ENCODE measurements around the gene CYSRT1. TPM values are rescaled to one million over a fixed set of nuclear protein-coding genes. Genes with fewer than 3 reads are reported as not detected.

Gene CYSRT1
- total and polyA plus RNA-seq, 8 donors = 0.22 to 1.3 (median 0.60) TPM; not detected in 4

GRCh38 chr9:137275203-137275587 lies 50.2 kb downstream of the CYSRT1 start:
- Histone ChIP-seq H3K4me3 (no peak overlapping the region), H3K27ac (no peak overlapping the region), H3K4me1 (peaks cover 0 to 10% (median 8%) of the 10 kb centered on the region in 3 donors), H3K36me3 (peaks cover 7 to 11% (median 11%) of the 10 kb centered on the region in 3 donors), H3K9me3 (no peaks in the 10 kb centered on the region), H3K27me3 (no peaks in the 10 kb centered on the region)
- no peak for TF ChIP-seq CTCF (IDR thresholded peaks at IDR 0.05)
- no peak for DNase-seq
- ATAC-seq = no peak
- intact Hi-C loops (cut with DNase I) = loop anchor here in 1 of 3 donors (10.0 kb wide), 1 partner anchor 250 kb away; no protein-coding TSS in a partner anchor
- WGBS, 2 donors = 74 to 88% methylated on average over 10 of the region's 10 CpGs
- no peak for FAIRE-seq

Other genes with a start within 250 kb of the CYSRT1 start
Only the 30 nearest of the 32 such genes appear.
- gene PAXX, start 232.8 kb upstream of the CYSRT1 start, total RNA-seq = 10 to 100 TPM; 16.0 to 23.5 (median 20.0) TPM
- gene PAXX, start 232.8 kb upstream of the CYSRT1 start, polyA plus RNA-seq = 100 to 1,000 TPM; 184 to 222 TPM
- gene CLIC3, start 228.6 kb upstream of the CYSRT1 start, total RNA-seq = under 1 TPM in 5 of 6 donors, not detected in 1; 0.24 to 0.44 (median 0.38) TPM
- 1 to 10 TPM; 1.1 to 1.3 TPM for gene CLIC3, start 228.6 kb upstream of the CYSRT1 start, polyA plus RNA-seq
- gene ABCA2, start 196.9 kb upstream of the CYSRT1 start, total RNA-seq = 10 to 100 TPM; 16.2 to 32.6 (median 25.4) TPM
- gene ABCA2, start 196.9 kb upstream of the CYSRT1 start, polyA plus RNA-seq = 10 to 100 TPM; 70.4 to 80.0 TPM
- gene FUT7, start 193.1 kb upstream of the CYSRT1 start, total RNA-seq = under 1 TPM in 2 of 6 donors, not detected in 4; 0.18 to 0.19 TPM
- under 1 TPM in 1 of 2 donors, not detected in 1; 0.12 TPM for gene FUT7, start 193.1 kb upstream of the CYSRT1 start, polyA plus RNA-seq
- gene NPDC1, start 179.0 kb upstream of the CYSRT1 start, total RNA-seq = 10 to 100 TPM; 31.5 to 70.9 (median 36.8) TPM
- gene NPDC1, start 179.0 kb upstream of the CYSRT1 start, polyA plus RNA-seq = 100 to 1,000 TPM; 183 to 328 TPM
- gene ENTPD2, start 171.1 kb upstream of the CYSRT1 start, total RNA-seq = 1 to 10 TPM in 5 of 6 donors, under 1 TPM in 1; 0.91 to 4.5 (median 2.0) TPM
- 1 to 10 TPM; 4.5 to 6.5 TPM for gene ENTPD2, start 171.1 kb upstream of the CYSRT1 start, polyA plus RNA-seq
- gene SAPCD2, start 154.6 kb upstream of the CYSRT1 start, total RNA-seq = under 1 TPM; 0.04 to 0.97 (median 0.45) TPM
- gene SAPCD2, start 154.6 kb upstream of the CYSRT1 start, polyA plus RNA-seq = under 1 TPM; 0.30 to 0.38 TPM
- gene UAP1L1, start 147.7 kb upstream of the CYSRT1 start, total RNA-seq = 10 to 100 TPM in 1 of 6 donors, 1 to 10 TPM in 5; 5.2 to 13.6 (median 5.9) TPM
- gene UAP1L1, start 147.7 kb upstream of the CYSRT1 start, polyA plus RNA-seq = 10 to 100 TPM; 10.5 to 14.4 TPM
- gene MAN1B1, start 138.2 kb upstream of the CYSRT1 start, total RNA-seq = 10 to 100 TPM; 22.0 to 33.5 (median 26.0) TPM
- 10 to 100 TPM; 83.6 to 86.0 TPM for gene MAN1B1, start 138.2 kb upstream of the CYSRT1 start, polyA plus RNA-seq
- gene DPP7, start 110.4 kb upstream of the CYSRT1 start, total RNA-seq = 100 to 1,000 TPM in 2 of 6 donors, 10 to 100 TPM in 4; 87.3 to 113 (median 98.8) TPM
- gene DPP7, start 110.4 kb upstream of the CYSRT1 start, polyA plus RNA-seq = 100 to 1,000 TPM; 497 to 526 TPM
- under 1 TPM in 4 of 6 donors, not detected in 2; 0.08 to 0.44 (median 0.22) TPM for gene GRIN1, start 86.0 kb upstream of the CYSRT1 start, total RNA-seq
- gene GRIN1, start 86.0 kb upstream of the CYSRT1 start, polyA plus RNA-seq = under 1 TPM; 0.21 to 0.53 TPM
- under 1 TPM; 0.28 to 0.90 (median 0.49) TPM for gene LRRC26, start 55.1 kb upstream of the CYSRT1 start, total RNA-seq
- gene LRRC26, start 55.1 kb upstream of the CYSRT1 start, polyA plus RNA-seq = not detected
- not detected for gene TMEM210, start 53.1 kb upstream of the CYSRT1 start, total RNA-seq
- gene TMEM210, start 53.1 kb upstream of the CYSRT1 start, polyA plus RNA-seq = not detected
- gene ANAPC2, start 36.6 kb upstream of the CYSRT1 start, total RNA-seq = 10 to 100 TPM; 22.2 to 39.4 (median 31.5) TPM
- gene ANAPC2, start 36.6 kb upstream of the CYSRT1 start, polyA plus RNA-seq = 100 to 1,000 TPM in 1 of 2 donors, 10 to 100 TPM in 1; 99.9 to 122 TPM
- gene SSNA1, start 36.5 kb upstream of the CYSRT1 start, total RNA-seq = 10 to 100 TPM; 30.8 to 45.2 (median 38.3) TPM
- gene SSNA1, start 36.5 kb upstream of the CYSRT1 start, polyA plus RNA-seq = 10 to 100 TPM; 67.4 to 81.0 TPM
- 100 to 1,000 TPM in 1 of 6 donors, 10 to 100 TPM in 5; 50.3 to 110 (median 74.8) TPM for gene TPRN, start 24.4 kb upstream of the CYSRT1 start, total RNA-seq
- 10 to 100 TPM; 48.7 to 66.5 TPM for gene TPRN, start 24.4 kb upstream of the CYSRT1 start, polyA plus RNA-seq
- gene TMEM203, start 19.5 kb upstream of the CYSRT1 start, total RNA-seq = 10 to 100 TPM in 5 of 6 donors, 1 to 10 TPM in 1; 9.7 to 19.0 (median 13.1) TPM
- gene TMEM203, start 19.5 kb upstream of the CYSRT1 start, polyA plus RNA-seq = 10 to 100 TPM; 16.9 to 22.8 TPM
- gene NDOR1, start 19.5 kb upstream of the CYSRT1 start, total RNA-seq = 10 to 100 TPM in 1 of 6 donors, 1 to 10 TPM in 5; 4.6 to 12.9 (median 6.5) TPM
- 10 to 100 TPM in 1 of 2 donors, 1 to 10 TPM in 1; 9.7 to 25.4 TPM for gene NDOR1, start 19.5 kb upstream of the CYSRT1 start, polyA plus RNA-seq
- gene RNF208, start 2.9 kb upstream of the CYSRT1 start, total RNA-seq = 1 to 10 TPM; 3.3 to 6.5 (median 3.4) TPM
- 10 to 100 TPM; 11.4 to 20.7 TPM for gene RNF208, start 2.9 kb upstream of the CYSRT1 start, polyA plus RNA-seq
- gene RNF224, start 2.3 kb downstream of the CYSRT1 start, total RNA-seq = under 1 TPM in 1 of 6 donors, not detected in 5; 0.09 TPM
- gene RNF224, start 2.3 kb downstream of the CYSRT1 start, polyA plus RNA-seq = under 1 TPM; 0.61 TPM
- under 1 TPM in 2 of 6 donors, not detected in 4; 0.12 to 0.19 TPM for gene SLC34A3, start 5.7 kb downstream of the CYSRT1 start, total RNA-seq
- gene SLC34A3, start 5.7 kb downstream of the CYSRT1 start, polyA plus RNA-seq = under 1 TPM; 0.21 to 0.42 TPM
- gene TUBB4B, start 16.1 kb downstream of the CYSRT1 start, total RNA-seq = 10 to 100 TPM; 40.9 to 87.6 (median 64.7) TPM
- 100 to 1,000 TPM in 1 of 2 donors, 10 to 100 TPM in 1; 96.2 to 143 TPM for gene TUBB4B, start 16.1 kb downstream of the CYSRT1 start, polyA plus RNA-seq
- gene STPG3, start 26.1 kb downstream of the CYSRT1 start, total RNA-seq = not detected
- gene STPG3, start 26.1 kb downstream of the CYSRT1 start, polyA plus RNA-seq = under 1 TPM in 1 of 2 donors, not detected in 1; 0.23 TPM
- gene NELFB, start 30.2 kb downstream of the CYSRT1 start, total RNA-seq = 10 to 100 TPM; 22.3 to 34.0 (median 29.0) TPM
- gene NELFB, start 30.2 kb downstream of the CYSRT1 start, polyA plus RNA-seq = 10 to 100 TPM; 28.7 to 34.2 TPM
- 1 to 10 TPM; 2.5 to 6.8 (median 4.3) TPM for gene TOR4A, start 52.6 kb downstream of the CYSRT1 start, total RNA-seq
- 1 to 10 TPM; 1.4 to 3.0 TPM for gene TOR4A, start 52.6 kb downstream of the CYSRT1 start, polyA plus RNA-seq
- 10 to 100 TPM in 4 of 6 donors, 1 to 10 TPM in 2; 7.5 to 23.4 (median 13.6) TPM for gene NRARP, start 77.1 kb downstream of the CYSRT1 start, total RNA-seq
- gene NRARP, start 77.1 kb downstream of the CYSRT1 start, polyA plus RNA-seq = 1 to 10 TPM; 1.3 to 2.7 TPM
- gene EXD3, start 198.0 kb downstream of the CYSRT1 start, total RNA-seq = 10 to 100 TPM in 3 of 6 donors, 1 to 10 TPM in 3; 8.1 to 16.5 (median 10.4) TPM
- gene EXD3, start 198.0 kb downstream of the CYSRT1 start, polyA plus RNA-seq = 10 to 100 TPM; 43.1 to 57.3 TPM
- gene NOXA1, start 198.2 kb downstream of the CYSRT1 start, total RNA-seq = 10 to 100 TPM in 3 of 6 donors, 1 to 10 TPM in 3; 6.6 to 15.0 (median 10.0) TPM
- gene NOXA1, start 198.2 kb downstream of the CYSRT1 start, polyA plus RNA-seq = 10 to 100 TPM; 40.0 to 45.5 TPM
- 1 to 10 TPM in 5 of 6 donors, under 1 TPM in 1; 0.98 to 3.8 (median 1.3) TPM for gene ENTPD8, start 216.2 kb downstream of the CYSRT1 start, total RNA-seq
- gene ENTPD8, start 216.2 kb downstream of the CYSRT1 start, polyA plus RNA-seq = 1 to 10 TPM; 3.9 to 4.7 TPM
- gene NSMF, start 234.2 kb downstream of the CYSRT1 start, total RNA-seq = 10 to 100 TPM; 22.0 to 34.4 (median 26.3) TPM
- 10 to 100 TPM; 68.6 to 81.0 TPM for gene NSMF, start 234.2 kb downstream of the CYSRT1 start, polyA plus RNA-seq

All from pancreas (tissue), 10 donors.